Astrocyte of the cerebellum (primary cell): ENCODE data around the gene SIRPG.

Experiments used
- DNase-seq: peaks from one replicate; pipeline ENCODE4 v3.0.0-alpha.2; 2011; ENCODE audit warnings: low read depth
- H3K4me3 ChIP-seq: 2 replicates; pipeline ENCODE4 v1.5.1; 2011; ENCODE audit warnings: mild to moderate bottlenecking, low read depth, low read length, moderate library complexity
- CTCF ChIP-seq: IDR thresholded peaks from 2 replicates; pipeline ENCODE4 v1.5.1; 2012; ENCODE audit warnings: low read length, low read depth, moderate library complexity, mild to moderate bottlenecking; ENCODE audit errors: missing control alignments
- in situ Hi-C: cut with HindIII; loops from 2 replicates; pipeline ENCODE4 v1.10.0; 2017; ENCODE audit warnings: low sequenced_read_pairs

Gene SIRPG

GRCh38 chr20:1587781-1588532, 69.6 kb downstream of the SIRPG start:
- no peak for DNase-seq
- no peak overlapping the region for H3K4me3 ChIP-seq
- TF ChIP-seq CTCF, result no peak
- in situ Hi-C loops, result no loop called here

GRCh38 chr20:1579488-1579887, 78.1 kb downstream of the SIRPG start:
- no peak for TF ChIP-seq CTCF
- in situ Hi-C loops, result no loop called here
- no peak for DNase-seq
- no peak overlapping the region for H3K4me3 ChIP-seq
